Rectal smooth muscle tissue (tissue), 1 donor: ENCODE data around the gene KRT12.

ENCODE experiments used
- H3K27ac ChIP-seq: one replicate; pipeline ENCODE4 v1.7.0; 2013; ENCODE audit warnings: low read depth, low read length, inconsistent platforms
- H3K27me3 ChIP-seq: one replicate; pipeline ENCODE4 v1.7.0; 2013; ENCODE audit warnings: low read length; ENCODE audit not compliant: control insufficient read depth, insufficient read depth
- H3K36me3 ChIP-seq: one replicate; pipeline ENCODE4 v1.7.0; 2013; ENCODE audit warnings: low read length; ENCODE audit not compliant: control insufficient read depth, insufficient read depth
- H3K4me1 ChIP-seq: one replicate; pipeline ENCODE4 v1.7.0; 2013; ENCODE audit warnings: low read length; ENCODE audit not compliant: control insufficient read depth, insufficient read depth
- H3K4me3 ChIP-seq: one replicate; pipeline ENCODE4 v1.7.0; 2013; ENCODE audit warnings: low read length
- H3K9ac ChIP-seq: one replicate; pipeline ENCODE4 v1.7.0; 2013; ENCODE audit warnings: low read length

Gene KRT12

DNA sequence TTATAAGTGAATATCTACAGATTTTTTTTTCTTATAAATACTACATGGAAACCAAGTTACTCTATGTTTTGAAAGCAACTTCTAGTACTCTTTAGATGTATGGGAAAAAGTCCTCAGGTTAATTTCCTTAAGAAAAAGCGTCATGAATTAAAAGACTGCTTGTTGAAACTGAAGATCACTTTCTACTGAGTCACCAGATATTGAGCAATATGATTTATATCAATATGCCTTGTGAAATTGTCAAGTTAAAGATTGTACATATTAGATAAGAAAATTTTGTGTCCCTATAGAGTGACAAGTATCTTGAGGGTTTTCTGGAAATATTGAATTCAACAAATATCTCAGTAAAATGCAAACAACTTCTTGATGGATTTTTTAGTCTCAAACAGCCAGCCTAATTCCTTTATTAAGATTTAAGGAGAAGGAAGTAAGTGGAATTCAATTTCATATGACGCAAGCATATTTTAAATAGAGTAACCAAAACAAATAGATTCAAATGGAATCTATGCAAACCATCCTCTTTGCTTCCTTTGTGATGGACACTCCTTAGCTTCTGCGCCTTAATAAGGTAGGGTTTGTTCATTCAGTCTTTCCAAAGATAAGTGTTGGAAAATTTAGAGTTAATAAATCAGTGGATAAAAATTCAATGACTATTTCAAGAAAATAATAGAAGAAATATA lies 16.6 kb downstream of the KRT12 start:
- no peaks in the 10 kb centered on the region for H3K4me1 ChIP-seq
- no peak overlapping the region for H3K27ac ChIP-seq
- no peaks in the 10 kb centered on the region for H3K36me3 ChIP-seq
- H3K4me3 ChIP-seq, result no peak overlapping the region
- no peak overlapping the region for H3K9ac ChIP-seq
- H3K27me3 ChIP-seq, result no peaks in the 10 kb centered on the region

DNA sequence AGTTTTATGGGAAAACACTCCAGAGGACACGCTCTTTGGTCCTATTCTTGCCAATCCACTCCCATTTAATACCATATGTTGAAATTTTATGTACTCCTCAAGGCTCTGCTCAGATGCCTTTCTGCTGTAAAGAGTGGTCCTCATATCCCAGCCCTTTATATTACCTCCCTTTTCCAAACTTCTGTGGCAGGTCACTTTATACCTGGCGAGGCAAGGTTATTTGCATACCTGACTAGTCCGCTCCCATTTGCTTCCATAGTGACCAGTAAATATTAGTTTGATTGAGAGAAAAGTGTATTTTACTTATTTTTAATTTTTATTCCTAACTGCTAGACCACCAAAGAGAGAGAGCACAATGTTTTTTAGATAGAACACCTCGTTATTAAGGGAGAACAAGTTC lies 17.3 kb downstream of the KRT12 start:
- Histone ChIP-seq H3K9ac (no peak overlapping the region), H3K27me3 (no peaks in the 10 kb centered on the region), H3K4me1 (no peaks in the 10 kb centered on the region), H3K36me3 (no peaks in the 10 kb centered on the region), H3K4me3 (no peak overlapping the region), H3K27ac (no peak overlapping the region)

DNA sequence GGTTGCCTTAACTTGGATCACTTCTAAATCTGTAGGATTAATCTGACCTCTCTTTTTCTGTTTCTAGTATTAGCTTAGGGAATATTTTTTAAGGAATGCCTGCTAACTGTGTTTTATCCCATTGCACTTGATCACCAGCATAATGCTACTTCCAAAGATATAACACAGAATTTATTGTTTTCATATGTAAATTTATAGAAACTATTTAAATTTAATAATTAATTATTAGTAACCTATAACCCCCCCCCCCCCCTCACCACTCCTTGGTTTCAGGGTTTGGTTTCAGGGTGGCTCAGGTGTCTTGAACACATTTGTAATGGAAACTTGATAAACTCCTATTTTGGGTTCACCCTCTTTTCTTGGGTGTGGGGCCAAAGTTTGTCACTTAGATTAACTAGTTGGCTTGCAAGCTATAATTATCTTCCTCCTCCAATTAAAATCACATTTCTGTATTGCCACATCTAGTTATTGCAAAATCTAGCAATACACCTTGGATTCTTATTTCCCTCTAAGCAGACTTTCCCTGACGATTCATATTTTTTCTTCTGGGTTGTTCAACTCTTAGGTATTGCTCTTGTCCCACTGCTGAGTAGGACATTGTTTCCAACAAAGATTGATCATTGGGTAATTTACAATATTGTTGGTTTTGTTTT lies 18.3 kb downstream of the KRT12 start:
- Histone ChIP-seq H3K27ac (no peak overlapping the region), H3K4me3 (no peak overlapping the region), H3K27me3 (no peaks in the 10 kb centered on the region), H3K4me1 (no peaks in the 10 kb centered on the region), H3K9ac (no peak overlapping the region), H3K36me3 (no peaks in the 10 kb centered on the region)

DNA sequence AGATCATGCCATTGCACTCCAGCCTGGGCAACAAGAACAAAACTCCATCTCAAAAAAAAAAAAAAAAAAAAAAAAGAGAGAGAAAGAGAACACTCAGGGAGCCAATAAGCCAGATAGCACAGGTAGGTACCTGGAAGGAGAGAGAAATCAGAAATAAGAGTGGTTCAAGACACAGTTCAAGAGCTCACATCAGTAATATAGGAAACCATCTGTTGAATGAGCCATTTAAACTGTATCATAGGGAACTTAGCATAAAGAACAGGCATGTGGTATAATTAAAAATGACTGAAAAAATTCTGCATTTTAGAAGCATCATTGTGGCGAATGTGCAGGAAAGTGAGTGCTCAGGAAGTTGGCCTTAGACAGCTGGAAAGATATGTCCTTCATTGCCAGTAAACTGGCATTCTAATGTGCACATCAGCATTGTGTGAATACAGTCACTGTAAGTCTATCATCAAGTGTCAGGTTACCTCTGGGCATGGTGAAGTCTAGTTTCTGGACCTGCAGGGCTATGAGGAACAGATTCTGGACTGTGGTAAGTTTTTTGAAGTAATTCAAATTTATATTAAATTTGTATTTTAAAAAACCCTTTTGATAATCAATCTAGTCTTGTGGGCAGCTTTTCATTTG lies 20.4 kb downstream of the KRT12 start:
- Histone ChIP-seq H3K4me3 (no peak overlapping the region), H3K9ac (no peak overlapping the region), H3K27me3 (no peaks in the 10 kb centered on the region), H3K27ac (no peak overlapping the region), H3K4me1 (no peaks in the 10 kb centered on the region), H3K36me3 (no peaks in the 10 kb centered on the region)

DNA sequence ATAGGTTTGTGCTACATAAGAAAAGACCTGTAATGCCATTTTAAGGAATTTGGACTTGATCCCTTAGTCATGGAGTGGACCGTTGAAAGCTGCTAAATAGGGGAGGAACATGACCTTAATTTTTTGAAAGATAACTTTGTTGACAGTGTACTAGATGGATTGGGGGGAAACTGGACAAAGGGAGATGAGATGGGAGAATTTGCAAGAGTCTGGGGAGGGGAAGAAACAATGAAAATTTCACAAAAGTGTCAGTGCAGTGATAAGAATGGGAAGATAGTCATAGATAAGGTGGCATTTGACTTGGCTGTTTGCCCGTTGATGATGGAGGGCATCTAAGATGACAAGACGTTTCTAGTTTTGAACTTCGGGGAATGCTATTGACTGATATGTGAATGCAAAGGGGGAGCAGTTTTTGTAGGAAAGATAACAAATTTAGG lies 22.3 kb downstream of the KRT12 start:
- H3K36me3 ChIP-seq, result no peaks in the 10 kb centered on the region
- no peak overlapping the region for H3K4me3 ChIP-seq
- H3K9ac ChIP-seq, result no peak overlapping the region
- no peak overlapping the region for H3K27ac ChIP-seq
- H3K4me1 ChIP-seq, result no peaks in the 10 kb centered on the region
- no peaks in the 10 kb centered on the region for H3K27me3 ChIP-seq

DNA sequence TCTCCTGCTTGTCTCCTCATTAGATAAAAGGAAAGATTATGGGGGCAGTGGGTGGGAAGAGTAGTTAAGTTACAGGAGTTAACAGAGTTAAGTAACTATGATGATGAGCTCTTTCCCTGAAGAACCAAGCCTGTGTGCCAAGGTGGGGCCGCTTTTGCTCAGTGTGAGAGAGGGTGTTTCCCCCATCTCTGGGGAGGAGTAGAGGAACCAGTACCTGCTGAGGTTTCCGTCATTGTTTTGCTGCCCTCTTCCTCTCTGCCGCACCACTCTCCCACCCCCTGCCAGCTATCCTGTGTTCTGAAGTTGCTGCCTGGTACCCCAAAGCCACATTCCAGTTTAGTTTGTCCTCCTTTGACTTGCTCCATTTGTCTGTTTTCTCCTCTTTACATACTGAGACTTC lies 23.8 kb downstream of the KRT12 start:
- no peaks in the 10 kb centered on the region for H3K4me1 ChIP-seq
- no peaks in the 10 kb centered on the region for H3K36me3 ChIP-seq
- H3K9ac ChIP-seq, result no peak overlapping the region
- H3K4me3 ChIP-seq, result no peak overlapping the region
- no peak overlapping the region for H3K27ac ChIP-seq
- H3K27me3 ChIP-seq, result no peaks in the 10 kb centered on the region

DNA sequence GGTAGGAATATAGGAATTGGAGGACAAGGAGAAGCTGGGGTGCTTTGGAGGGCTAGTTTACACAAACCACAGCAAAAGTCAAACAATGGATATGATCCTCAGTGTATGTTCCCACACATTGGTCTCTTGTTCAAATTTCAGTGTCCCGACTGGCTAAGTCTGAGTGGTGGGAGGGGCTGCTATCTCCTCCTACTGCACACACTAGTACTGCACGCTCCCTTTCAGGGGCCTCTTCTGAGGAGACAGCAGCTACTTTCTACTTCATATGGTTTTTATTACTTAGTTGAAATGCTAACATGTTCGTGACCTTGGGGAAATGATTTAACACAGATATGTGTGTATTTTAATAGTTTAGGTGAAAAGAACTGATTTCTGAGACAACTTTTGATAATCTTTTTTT lies 25.8 kb downstream of the KRT12 start:
- Histone ChIP-seq H3K4me1 (no peaks in the 10 kb centered on the region), H3K9ac (no peak overlapping the region), H3K27ac (no peak overlapping the region), H3K27me3 (no peaks in the 10 kb centered on the region), H3K4me3 (no peak overlapping the region), H3K36me3 (no peaks in the 10 kb centered on the region)

DNA sequence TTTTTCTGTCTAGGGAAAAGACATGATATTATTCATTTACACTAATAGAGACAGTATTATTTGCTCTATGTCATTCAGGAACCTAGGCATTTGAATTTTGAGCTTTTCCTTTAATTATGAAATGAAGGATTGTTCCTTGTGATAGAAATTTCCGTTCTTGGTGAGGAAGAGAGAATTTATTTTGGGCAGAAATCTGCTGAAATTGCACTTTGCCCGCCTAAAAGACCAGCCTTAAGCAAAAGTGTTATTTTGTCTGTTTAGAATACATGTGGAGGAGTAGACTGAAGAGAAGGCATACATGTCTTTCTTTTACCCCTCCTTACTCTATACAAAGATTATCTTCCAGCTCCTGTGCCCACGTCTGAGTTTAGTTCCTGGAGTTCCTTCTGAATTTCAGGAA lies 27.8 kb downstream of the KRT12 start:
- no peak overlapping the region for H3K9ac ChIP-seq
- no peaks in the 10 kb centered on the region for H3K27me3 ChIP-seq
- no peak overlapping the region for H3K4me3 ChIP-seq
- no peak overlapping the region for H3K27ac ChIP-seq
- no peaks in the 10 kb centered on the region for H3K4me1 ChIP-seq
- peaks cover 3% of the 10 kb centered on the region for H3K36me3 ChIP-seq

DNA sequence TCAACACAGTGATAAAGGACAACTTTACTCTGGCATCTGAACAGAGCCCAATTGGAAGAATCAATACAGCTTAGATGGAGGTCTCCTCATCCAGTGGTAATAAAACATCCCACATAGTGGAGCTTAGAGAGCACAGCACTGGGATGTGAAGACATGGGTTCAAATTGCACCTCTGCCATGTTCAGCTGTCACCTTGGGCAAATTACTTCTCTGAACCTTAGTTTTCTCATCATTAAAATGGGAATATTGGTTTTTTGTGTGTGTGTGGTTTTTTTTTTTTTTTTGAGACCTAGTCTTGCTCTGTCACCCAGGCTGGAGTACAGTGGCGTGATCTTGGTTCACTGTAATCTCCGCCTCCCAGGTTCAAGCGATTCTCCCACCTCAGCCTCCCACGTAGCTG lies 31.0 kb downstream of the KRT12 start:
- Histone ChIP-seq H3K4me3 (no peak overlapping the region), H3K9ac (no peak overlapping the region), H3K27me3 (no peaks in the 10 kb centered on the region), H3K27ac (no peak overlapping the region), H3K4me1 (no peaks in the 10 kb centered on the region), H3K36me3 (peaks cover 3% of the 10 kb centered on the region)

DNA sequence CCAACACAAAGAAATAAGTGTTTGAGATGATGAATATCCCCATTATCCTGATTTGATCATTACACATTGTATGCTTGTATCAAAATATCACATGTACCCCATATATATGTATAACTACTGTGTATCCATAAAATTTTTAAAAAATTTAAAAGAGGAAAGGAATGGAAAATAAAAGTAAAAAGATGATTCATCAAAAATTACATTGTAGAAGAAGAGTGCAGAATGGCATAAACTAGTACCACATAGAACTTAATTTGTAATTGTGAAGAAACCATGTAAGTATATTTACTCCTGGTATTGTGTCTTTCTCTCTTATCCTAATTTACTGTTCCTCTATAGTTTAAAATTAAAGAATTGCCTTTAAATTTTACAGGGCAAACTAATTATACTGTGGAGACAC lies 33.1 kb downstream of the KRT12 start:
- H3K27me3 ChIP-seq, result no peaks in the 10 kb centered on the region
- H3K27ac ChIP-seq, result no peak overlapping the region
- peaks cover 3% of the 10 kb centered on the region for H3K36me3 ChIP-seq
- no peak overlapping the region for H3K4me3 ChIP-seq
- H3K4me1 ChIP-seq, result no peaks in the 10 kb centered on the region
- H3K9ac ChIP-seq, result no peak overlapping the region

DNA sequence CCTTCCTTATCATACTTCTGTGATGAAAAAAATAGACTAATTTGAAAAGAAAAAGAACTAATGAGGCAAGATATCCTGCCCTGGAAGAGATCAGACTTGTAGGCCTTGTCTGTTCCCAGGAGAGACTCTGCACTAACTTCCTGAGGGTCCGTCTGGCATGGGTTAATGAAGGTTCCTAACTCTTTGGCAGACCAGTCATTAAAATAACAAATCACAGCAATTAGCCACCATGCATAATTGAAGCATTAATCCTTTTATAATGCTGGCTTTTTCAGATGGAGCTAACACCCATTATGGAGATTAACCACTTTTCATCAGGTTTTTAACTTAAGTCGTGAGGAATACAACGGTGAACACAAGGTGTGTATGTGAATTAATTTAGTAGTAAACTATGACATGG lies 34.2 kb downstream of the KRT12 start:
- Histone ChIP-seq H3K27me3 (no peaks in the 10 kb centered on the region), H3K9ac (no peak overlapping the region), H3K36me3 (peaks cover 3% of the 10 kb centered on the region), H3K4me1 (no peaks in the 10 kb centered on the region), H3K27ac (no peak overlapping the region), H3K4me3 (no peak overlapping the region)

DNA sequence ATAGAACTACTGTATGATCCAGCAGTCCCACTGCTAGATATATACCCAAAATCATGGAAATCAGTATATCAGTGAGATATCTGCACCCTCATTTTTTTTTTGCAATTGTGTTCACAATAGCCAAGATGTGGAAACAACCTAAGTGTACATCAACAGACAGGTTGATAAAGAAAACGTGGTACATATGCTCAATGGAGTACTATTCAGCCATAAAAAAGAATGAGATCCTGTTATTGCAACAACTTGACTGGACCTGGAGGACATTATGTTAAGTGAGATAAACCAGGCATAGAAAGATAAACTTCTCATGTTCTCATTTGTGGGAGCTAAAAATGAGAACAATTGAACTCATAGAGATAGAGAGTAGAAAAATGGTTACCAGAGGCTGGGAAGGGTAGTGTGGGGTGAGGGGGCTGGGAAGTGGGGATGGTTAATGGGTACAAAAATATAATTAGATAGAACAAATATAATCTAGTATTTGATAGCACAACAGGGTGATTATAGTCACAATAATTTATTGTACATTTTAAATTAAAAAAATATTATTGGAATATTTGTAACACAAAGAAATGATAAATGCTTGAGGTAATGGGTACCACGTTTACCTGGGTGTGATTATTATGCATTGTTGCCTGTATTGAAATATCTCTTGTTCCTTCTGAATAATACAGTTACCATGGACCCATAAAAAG lies 36.8 kb downstream of the KRT12 start:
- Histone ChIP-seq H3K9ac (no peak overlapping the region), H3K4me1 (no peaks in the 10 kb centered on the region), H3K36me3 (no peaks in the 10 kb centered on the region), H3K27ac (no peak overlapping the region), H3K4me3 (no peak overlapping the region), H3K27me3 (no peaks in the 10 kb centered on the region)
